Esophagus muscularis mucosa (tissue), 4 donors: ENCODE data around the gene CRY1.
A peak's percentile ranks its signal among the peaks of the same experiment; 100 is the strongest.

Experiments used
- CTCF ChIP-seq, 3 experiments: fragments of 200-600 bp in 2 of 3; fragments of 450-650 bp in 1 of 3; sonication (generic) in 2 of 3; IDR thresholded peaks; one replicate each; pipeline ENCODE4 v1.5.1; 2017 to 2019; ENCODE audit warnings: antibody characterized with exemption in 3 of 3, mild to moderate bottlenecking in 2 of 3, moderate library complexity in 1 of 3
- EP300 ChIP-seq: sonication (generic); formaldehyde crosslinking; IDR thresholded peaks from one replicate; pipeline ENCODE4 v1.6.1; 2017; ENCODE audit warnings: antibody characterized with exemption
- POLR2A ChIP-seq: fragments of 450-650 bp; IDR thresholded peaks from one replicate; pipeline ENCODE4 v1.6.1; 2017; ENCODE audit warnings: antibody characterized with exemption, moderate library complexity, mild to moderate bottlenecking, low read depth
- POLR2AphosphoS5 ChIP-seq, 2 donors: sonication (generic); formaldehyde crosslinking; IDR thresholded peaks; one replicate each; pipeline ENCODE4 v1.6.1; 2017; ENCODE audit warnings: antibody characterized with exemption in 2 of 2

- TF ChIP-seq POLR2A (no peak), POLR2AphosphoS5 (IDR thresholded peaks at IDR 0.05) (peak; percentile 91 to 95), CTCF (IDR thresholded peaks at IDR 0.05) (no peak), EP300 (no peak)
Measured at GRCh38 chr12:106986625-106987389, 106.5 kb downstream of the CRY1 start, which contains the start of gene MTERF2.
